ENCODE results near the gene C20orf144.

C20orf144 gene

DNA sequence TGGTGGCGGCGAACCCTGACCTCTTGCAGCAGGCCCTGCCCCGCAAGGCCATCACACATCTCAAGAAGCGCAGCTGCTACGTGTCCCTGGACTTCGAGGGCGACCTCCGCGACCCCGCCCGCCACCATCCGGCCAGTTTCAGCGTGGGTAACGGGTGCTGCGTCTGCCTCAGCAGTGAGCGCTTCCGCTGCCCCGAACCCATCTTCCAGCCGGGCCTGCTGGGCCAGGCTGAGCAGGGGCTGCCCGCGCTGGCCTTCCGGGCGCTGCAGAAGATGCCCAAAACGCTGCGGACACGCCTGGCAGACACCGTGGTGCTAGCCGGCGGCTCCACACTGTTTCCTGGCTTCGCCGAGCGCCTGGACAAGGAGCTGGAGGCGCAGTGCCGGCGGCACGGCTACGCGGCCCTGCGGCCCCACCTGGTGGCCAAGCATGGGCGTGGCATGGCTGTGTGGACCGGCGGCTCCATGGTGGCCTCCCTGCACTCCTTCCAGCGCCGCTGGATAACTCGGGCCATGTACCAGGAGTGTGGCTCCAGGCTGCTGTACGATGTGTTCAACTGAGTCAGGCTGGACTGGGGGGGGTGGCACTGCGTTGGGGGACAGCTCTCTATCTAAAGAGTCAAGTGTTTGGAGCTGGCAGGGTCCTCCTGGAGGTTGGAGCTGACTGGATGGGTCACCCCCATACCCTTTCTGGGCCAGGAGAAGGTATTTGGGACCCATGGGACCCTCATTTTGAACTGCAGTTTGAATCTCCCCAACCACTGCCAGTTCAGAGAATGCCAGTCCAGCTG lies 5.7 kb downstream of the C20orf144 start:
- Histone ChIP-seq H3K36me3 (replicated peaks; ENCODE audit: low read depth, low read length) (peaks cover 6% of the 10 kb centered on the region), H3K4me3 (ENCODE audit: low read length) (peak overlapping the region; percentile 82), H3K9ac (ENCODE audit: low read length) (peak overlapping the region; percentile 65), H3K4me2 (ENCODE audit: low read length) (peak overlapping the region; percentile 68), H3K79me2 (ENCODE audit: low read length) (no peaks in the 10 kb centered on the region), H2AFZ (ENCODE audit: low read depth, low read length) (peak overlapping the region; percentile 41; the same call in 1 of the 2 replicates), H3K27me3 (ENCODE audit: low read depth, low read length) (no peaks in the 10 kb centered on the region), H3K27ac (ENCODE audit: low read length) (no peak overlapping the region), H3K9me3 (ENCODE audit: insufficient read depth, low read length) (no peaks in the 10 kb centered on the region), H4K20me1 (ENCODE audit: insufficient read depth, low read length) (no peaks in the 10 kb centered on the region), H3K4me1 (ENCODE audit: low read length) (peaks cover 28% of the 10 kb centered on the region)
- no peak for TF ChIP-seq EZH2phosphoT487 (IDR thresholded peaks at IDR 0.05; ENCODE audit: low read depth)
- TF ChIP-seq, protein P1, sequence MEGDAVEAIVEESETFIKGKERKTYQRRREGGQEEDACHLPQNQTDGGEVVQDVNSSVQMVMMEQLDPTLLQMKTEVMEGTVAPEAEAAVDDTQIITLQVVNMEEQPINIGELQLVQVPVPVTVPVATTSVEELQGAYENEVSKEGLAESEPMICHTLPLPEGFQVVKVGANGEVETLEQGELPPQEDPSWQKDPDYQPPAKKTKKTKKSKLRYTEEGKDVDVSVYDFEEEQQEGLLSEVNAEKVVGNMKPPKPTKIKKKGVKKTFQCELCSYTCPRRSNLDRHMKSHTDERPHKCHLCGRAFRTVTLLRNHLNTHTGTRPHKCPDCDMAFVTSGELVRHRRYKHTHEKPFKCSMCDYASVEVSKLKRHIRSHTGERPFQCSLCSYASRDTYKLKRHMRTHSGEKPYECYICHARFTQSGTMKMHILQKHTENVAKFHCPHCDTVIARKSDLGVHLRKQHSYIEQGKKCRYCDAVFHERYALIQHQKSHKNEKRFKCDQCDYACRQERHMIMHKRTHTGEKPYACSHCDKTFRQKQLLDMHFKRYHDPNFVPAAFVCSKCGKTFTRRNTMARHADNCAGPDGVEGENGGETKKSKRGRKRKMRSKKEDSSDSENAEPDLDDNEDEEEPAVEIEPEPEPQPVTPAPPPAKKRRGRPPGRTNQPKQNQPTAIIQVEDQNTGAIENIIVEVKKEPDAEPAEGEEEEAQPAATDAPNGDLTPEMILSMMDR (IDR thresholded peaks at IDR 0.05; ENCODE audit: low read depth, low read length), result peak; percentile 90

DNA sequence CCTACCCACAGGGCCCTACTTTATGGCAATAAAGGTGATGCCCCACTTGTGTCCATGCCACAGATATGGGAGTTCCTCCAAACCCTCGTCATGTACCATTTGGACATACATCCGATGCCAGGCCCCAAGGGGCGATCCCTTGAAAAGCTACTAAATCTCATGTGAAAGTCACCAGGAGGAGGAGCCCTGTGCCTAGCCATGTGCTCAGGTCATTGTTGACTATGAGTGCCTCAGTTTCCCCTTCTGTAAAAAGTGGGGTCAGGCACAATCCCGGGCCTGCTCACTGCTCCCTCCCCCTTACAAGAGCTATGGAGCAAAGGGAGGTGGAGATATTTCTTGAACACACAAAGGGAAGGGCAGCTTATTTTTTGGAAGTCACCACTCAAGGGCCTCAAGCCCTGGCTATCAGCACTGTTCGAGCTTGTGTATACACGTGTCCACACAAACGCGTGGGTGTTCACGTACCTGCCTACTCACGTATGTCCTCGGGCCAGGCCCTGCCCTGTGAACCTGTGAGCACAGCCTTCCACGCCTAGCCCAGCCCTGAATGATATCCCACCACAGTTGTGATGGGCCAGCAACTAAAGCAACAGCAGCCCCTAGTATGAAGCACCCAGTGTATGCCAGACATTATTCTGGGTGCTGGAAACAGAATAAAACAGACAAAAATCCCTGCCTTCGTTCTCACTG lies 6.5 kb downstream of the C20orf144 start:
- H3K4me1 ChIP-seq (ENCODE audit: low read length), result peaks cover 32% of the 10 kb centered on the region
- no peak overlapping the region for H3K9ac ChIP-seq (ENCODE audit: low read length)
- H3K36me3 ChIP-seq (replicated peaks; ENCODE audit: low read depth, low read length), result peaks cover 6% of the 10 kb centered on the region
- H3K4me2 ChIP-seq (ENCODE audit: low read length), result peak overlapping the region; percentile 68
- no peaks in the 10 kb centered on the region for H4K20me1 ChIP-seq (ENCODE audit: insufficient read depth, low read length)
- no peaks in the 10 kb centered on the region for H3K27me3 ChIP-seq (ENCODE audit: low read depth, low read length)
- TF ChIP-seq, protein P1 (IDR thresholded peaks at IDR 0.05; ENCODE audit: low read depth, low read length), result no peak
- no peak for TF ChIP-seq EZH2phosphoT487 (IDR thresholded peaks at IDR 0.05; ENCODE audit: low read depth)
- H2AFZ ChIP-seq (ENCODE audit: low read depth, low read length), result no peak overlapping the region
- peak overlapping the region; percentile 82; the same call in 1 of the 2 replicates for H3K4me3 ChIP-seq (ENCODE audit: low read length)
- H3K27ac ChIP-seq (ENCODE audit: low read length), result no peak overlapping the region
- H3K9me3 ChIP-seq (ENCODE audit: insufficient read depth, low read length), result no peaks in the 10 kb centered on the region
- no peaks in the 10 kb centered on the region for H3K79me2 ChIP-seq (ENCODE audit: low read length)

DNA sequence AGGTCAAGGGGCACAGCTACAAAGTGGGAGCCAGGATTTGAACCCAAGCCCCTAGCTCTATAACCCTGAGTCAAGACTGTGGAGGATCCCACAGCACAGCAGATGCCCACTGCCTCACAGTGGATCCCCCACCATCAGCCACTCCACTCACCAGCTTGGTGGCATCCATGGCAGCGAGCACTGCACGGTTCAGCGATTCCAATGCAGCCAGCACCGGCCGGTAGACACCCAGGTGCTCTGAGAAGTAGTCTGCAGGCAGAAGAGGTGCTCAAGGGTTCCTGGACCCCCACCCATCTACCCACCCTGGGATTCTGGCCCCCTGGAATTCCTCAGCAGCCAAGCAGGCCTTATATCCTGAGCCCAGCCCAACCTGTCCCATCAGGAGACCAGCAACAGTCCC lies 7.1 kb downstream of the C20orf144 start:
- Histone ChIP-seq H3K79me2 (ENCODE audit: low read length) (no peaks in the 10 kb centered on the region), H2AFZ (ENCODE audit: low read depth, low read length) (no peak overlapping the region), H3K9me3 (ENCODE audit: insufficient read depth, low read length) (no peaks in the 10 kb centered on the region), H3K36me3 (replicated peaks; ENCODE audit: low read depth, low read length) (peaks cover 6% of the 10 kb centered on the region), H3K4me2 (ENCODE audit: low read length) (no peak overlapping the region), H3K9ac (ENCODE audit: low read length) (no peak overlapping the region), H3K4me1 (ENCODE audit: low read length) (peaks cover 31% of the 10 kb centered on the region), H3K4me3 (ENCODE audit: low read length) (no peak overlapping the region), H3K27ac (ENCODE audit: low read length) (no peak overlapping the region), H3K27me3 (ENCODE audit: low read depth, low read length) (no peaks in the 10 kb centered on the region), H4K20me1 (ENCODE audit: insufficient read depth, low read length) (no peaks in the 10 kb centered on the region)
- TF ChIP-seq, protein P1 (IDR thresholded peaks at IDR 0.05; ENCODE audit: low read depth, low read length), result no peak
- no peak for TF ChIP-seq EZH2phosphoT487 (IDR thresholded peaks at IDR 0.05; ENCODE audit: low read depth)

All from OCI-LY3 (cell line).